GM23338 (cell line): ENCODE results near the gene SNAP47. TPM values are rescaled to one million over a fixed set of nuclear protein-coding genes. Genes with fewer than 3 reads are reported as not detected.

Experiments
- ATAC-seq: fragments of 200-7000 bp; cut with Tn5 transposase; 3 replicates; pipeline ENCODE4 v1.9.1; 2020
- DNase-seq: peaks from one replicate; pipeline ENCODE4 v3.0.0-alpha.2; 2015; ENCODE audit warnings: low spot score
- H2AFZ ChIP-seq: fragments of 200-600 bp; sonication (generic); 2 replicates; pipeline ENCODE4 v1.8.0; 2016; ENCODE audit warnings: antibody characterized with exemption, mild to moderate bottlenecking, moderate library complexity
- H3F3A ChIP-seq: fragments of 200-600 bp; sonication (generic); replicated peaks from 2 replicates; pipeline ENCODE4 v1.8.0; 2017; ENCODE audit warnings: antibody characterized with exemption, mixed run types, low read depth
- H3K27ac ChIP-seq: fragments of 200-600 bp; sonication (generic); 2 replicates; pipeline ENCODE4 v1.6.1; 2016; ENCODE audit warnings: low read depth
- H3K27me3 ChIP-seq: fragments of 200-600 bp; sonication (generic); 2 replicates; pipeline ENCODE4 v1.8.0; 2016; ENCODE audit warnings: mild to moderate bottlenecking, mixed run types, moderate library complexity; ENCODE audit not compliant: insufficient read depth
- H3K36me3 ChIP-seq: fragments of 200-600 bp; sonication (generic); 2 replicates; pipeline ENCODE4 v1.8.0; 2016; ENCODE audit warnings: mild to moderate bottlenecking; ENCODE audit not compliant: insufficient read depth
- H3K4me1 ChIP-seq: fragments of 200-600 bp; sonication (generic); 2 replicates; pipeline ENCODE4 v1.8.0; 2016; ENCODE audit warnings: mild to moderate bottlenecking, moderate library complexity; ENCODE audit not compliant: insufficient read depth
- H3K4me2 ChIP-seq: fragments of 200-600 bp; sonication (generic); 2 replicates; pipeline ENCODE4 v1.7.1; 2017; ENCODE audit warnings: mixed run types
- H3K4me3 ChIP-seq: fragments of 200-600 bp; sonication (generic); 2 replicates; pipeline ENCODE4 v1.6.1; 2016; ENCODE audit warnings: mixed run types
- H3K79me2 ChIP-seq: fragments of 200-600 bp; sonication (generic); replicated peaks from 2 replicates; pipeline ENCODE4 v1.8.0; 2017; ENCODE audit warnings: mild to moderate bottlenecking; ENCODE audit not compliant: insufficient read depth
- H3K9me2 ChIP-seq: fragments of 200-600 bp; sonication (generic); 2 replicates; pipeline ENCODE4 v1.8.0; 2017; ENCODE audit not compliant: insufficient read depth
- H4K20me1 ChIP-seq: fragments of 200-600 bp; sonication (generic); replicated peaks from 2 replicates; pipeline ENCODE4 v1.8.0; 2017; ENCODE audit warnings: mild to moderate bottlenecking; ENCODE audit not compliant: insufficient read depth
- H3K27ac Mint-ChIP-seq: 2 replicates; pipeline ENCODE4 v1.8.0; 2020; ENCODE audit warnings: inconsistent platforms, mild to moderate bottlenecking, moderate library complexity, mixed read lengths
- H3K27me3 Mint-ChIP-seq: 3 replicates; pipeline ENCODE4 v1.8.0; 2022; ENCODE audit warnings: low read depth, mild to moderate bottlenecking, moderate library complexity, mixed read lengths, inconsistent platforms; ENCODE audit not compliant: insufficient read depth, poor library complexity
- H3K36me3 Mint-ChIP-seq: 3 replicates; pipeline ENCODE4 v1.8.0; 2021; ENCODE audit warnings: low read depth, mild to moderate bottlenecking, inconsistent platforms, moderate library complexity, mixed read lengths
- H3K4me1 Mint-ChIP-seq: 3 replicates; pipeline ENCODE4 v1.8.0; 2020; ENCODE audit warnings: mild to moderate bottlenecking, inconsistent platforms, mixed read lengths
- H3K4me3 Mint-ChIP-seq: 3 replicates; pipeline ENCODE4 v1.8.0; 2021; ENCODE audit warnings: moderate library complexity, mild to moderate bottlenecking, inconsistent platforms, mixed read lengths
- H3K9me3 Mint-ChIP-seq: 3 replicates; pipeline ENCODE4 v1.8.0; 2020; ENCODE audit warnings: moderate library complexity, mild to moderate bottlenecking, inconsistent platforms, mixed read lengths
- EZH2 ChIP-seq: fragments of 200-600 bp; sonication (generic); IDR thresholded peaks from one replicate; pipeline ENCODE4 v1.8.0; 2017; ENCODE audit warnings: antibody characterized with exemption, mild to moderate bottlenecking, low read depth; ENCODE audit not compliant: unreplicated experiment
- REST ChIP-seq: IDR thresholded peaks from one replicate; pipeline ENCODE4 v1.6.1; 2018; ENCODE audit warnings: antibody characterized with exemption; ENCODE audit not compliant: unreplicated experiment
- ZNF114 ChIP-seq: fragments of 250-450 bp; sonication (Bioruptor Pico); IDR thresholded peaks from 2 replicates; pipeline ENCODE4 v1.5.0; 2020; ENCODE audit warnings: mild to moderate bottlenecking, moderate library complexity
- ZNF331 ChIP-seq: fragments of 250-450 bp; sonication (Bioruptor Pico); IDR thresholded peaks from 2 replicates; pipeline ENCODE4 v1.5.0; 2020; ENCODE audit warnings: low read depth, mild to moderate bottlenecking, moderate library complexity
- polyA plus RNA-seq: library from polyadenylated mRNA; unstranded; fragments of >200 nt; fragmentation: Nextera tagmentation; extraction: Ambion mirVana; gene quantifications from 2 replicates; pipeline ENCODE4 v1.2.1, GENCODE V29; 2016
- total RNA-seq: library from RNA; depleted of rRNA; stranded (reverse); fragments of >200 nt; shearing (Covaris generic); gene quantifications from 2 replicates; pipeline ENCODE4 v1.2.3, GENCODE V29; 2014; rRNA removed

The SNAP47 gene
- total and polyA plus RNA-seq, 2 experiments from 2014 or later, result 19.5 to 51.8 TPM

DNA sequence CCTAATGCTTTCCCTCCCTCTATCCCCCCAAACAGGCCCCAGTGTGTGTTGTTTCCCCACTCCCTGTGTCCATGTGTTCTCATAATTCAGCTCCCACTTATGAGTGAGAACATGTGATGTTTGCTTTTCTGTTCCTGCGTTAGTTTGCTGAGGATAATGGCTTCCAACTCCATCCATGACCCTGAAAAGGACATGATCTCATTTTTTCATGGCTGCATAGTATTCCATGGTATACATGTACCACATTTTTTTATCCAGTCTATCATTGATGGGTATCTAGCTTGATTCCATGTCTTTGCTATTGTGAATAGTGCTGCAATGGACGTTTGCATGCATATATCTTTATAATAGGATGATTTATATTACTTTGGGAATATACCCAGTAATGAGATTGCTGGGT is 89.0 kb downstream of the SNAP47 start (continued):
- TF ChIP-seq REST, result no peak
- no peak for TF ChIP-seq ZNF114

DNA sequence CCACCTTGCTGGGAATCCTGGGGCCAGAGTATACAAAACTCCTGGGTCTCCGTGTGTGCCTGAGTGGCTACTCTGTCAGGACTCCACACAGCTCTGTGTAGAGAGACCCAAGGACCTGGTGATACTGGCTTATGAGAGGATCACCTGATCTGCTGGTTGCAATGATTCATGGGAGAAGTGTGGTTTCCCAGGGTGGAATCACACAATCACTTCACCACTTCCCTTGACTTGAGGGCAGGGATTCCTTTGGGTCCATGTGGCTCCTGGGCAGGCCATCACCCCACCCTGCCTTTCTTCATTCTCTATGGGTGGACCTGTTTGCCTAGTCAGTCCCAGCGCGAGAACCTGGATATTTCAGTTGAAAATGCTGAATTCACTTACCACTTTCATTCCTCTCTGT is 93.6 kb downstream of the SNAP47 start:
- Histone ChIP-seq H2AFZ (no peak overlapping the region), H3K27me3 (no peaks in the 10 kb centered on the region; the same call in 1 of the 2 replicates), H4K20me1 (no peaks in the 10 kb centered on the region), H3F3A (no peaks in the 10 kb centered on the region), H3K9me2 (0 out of 2 replicates have a peak, but pooled peaks cover 3% of the 10 kb centered on the region), H3K36me3 (no peaks in the 10 kb centered on the region), H3K4me3 (no peak overlapping the region), H3K4me1 (no peaks in the 10 kb centered on the region), H3K79me2 (no peaks in the 10 kb centered on the region), H3K4me2 (no peak overlapping the region), H3K27ac (no peak overlapping the region)
- TF ChIP-seq ZNF331 (CRISPR knock-in tag) (no peak), EZH2 (no peak), ZNF114 (no peak)
- H3K36me3 Mint-ChIP-seq, result no peaks in the 10 kb centered on the region
- H3K9me3 Mint-ChIP-seq, result peaks cover 12% of the 10 kb centered on the region; the same call in 2 of the 3 replicates
- no peak overlapping the region for H3K4me3 Mint-ChIP-seq
- H3K27me3 Mint-ChIP-seq, result no peaks in the 10 kb centered on the region
- no peaks in the 10 kb centered on the region for H3K4me1 Mint-ChIP-seq
- no peak overlapping the region for H3K27ac Mint-ChIP-seq
- DNase-seq (no peak), ATAC-seq (no peak)

Other genes starting within 250 kb of the SNAP47 start
- 45.9 and 60.0 TPM in 2 replicates for gene ZNF678, start 171.9 kb upstream of the SNAP47 start, total RNA-seq
- gene ZNF678, start 171.9 kb upstream of the SNAP47 start, polyA plus RNA-seq, result 8.2 and 8.6 TPM in 2 replicates
- gene JMJD4, start 133 bp upstream of the SNAP47 start, total RNA-seq, result 17.7 and 17.9 TPM in 2 replicates
- 11.5 and 11.6 TPM in 2 replicates for gene JMJD4, start 133 bp upstream of the SNAP47 start, polyA plus RNA-seq
- not detected in 2 replicates for gene PRSS38, start 80.2 kb downstream of the SNAP47 start, total RNA-seq
- not detected in 2 replicates for gene PRSS38, start 80.2 kb downstream of the SNAP47 start, polyA plus RNA-seq
- gene WNT9A, start 212.5 kb downstream of the SNAP47 start, total RNA-seq, result 1.8 and 2.0 TPM in 2 replicates
- gene WNT9A, start 212.5 kb downstream of the SNAP47 start, polyA plus RNA-seq, result 0.06 and 0.07 TPM in 2 replicates